Measurements from ENCODE around the gene TTC39B.

DNA sequence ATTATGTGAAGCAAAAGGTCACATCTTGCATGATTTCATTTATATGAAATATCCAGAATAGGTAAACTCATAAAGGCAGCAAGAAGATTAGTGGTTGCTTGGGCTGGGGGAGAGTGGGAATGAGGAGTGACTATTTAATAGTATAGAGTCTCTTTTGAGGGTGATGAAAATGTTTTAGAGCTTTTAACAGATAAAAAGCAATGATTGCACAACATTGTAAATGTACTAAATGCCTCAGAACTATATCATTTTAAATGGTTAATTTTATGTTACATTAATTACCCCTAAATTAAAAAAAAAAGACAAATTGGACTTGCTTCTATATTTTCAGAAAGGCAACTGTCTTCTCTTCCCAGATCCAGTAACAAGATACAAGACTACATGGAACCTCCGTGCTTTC is 21.9 kb upstream of the TTC39B start:
- no peak for TF ChIP-seq EZH2 (IDR thresholded peaks at IDR 0.05)
- TF ChIP-seq POLR2AphosphoS5 (IDR thresholded peaks at IDR 0.05; ENCODE audit: borderline replicate concordance, low read depth, low read length): no peak
- no peak for TF ChIP-seq FOXP2 (optimal IDR thresholded peaks at IDR 0.05; ENCODE audit: control extremely low read depth, extremely low read length, insufficient read depth)
